ENCODE data around the gene SPTAN1. TPM values are rescaled to one million over a fixed set of nuclear protein-coding genes. Genes with fewer than 3 reads are reported as not detected.

Gene SPTAN1
- total and polyA plus RNA-seq, 2 experiments from 2014 or later = 108 to 195 TPM

GRCh38 chr9:128640603-128641002 is 88.2 kb downstream of the SPTAN1 start:
- Histone ChIP-seq H3K4me3 (no peak overlapping the region), H3K27ac (ENCODE audit: low read depth) (no peak overlapping the region), H3K4me1 (ENCODE audit: insufficient read depth) (0 out of 2 replicates have a peak, but pooled peaks cover 6% of the 10 kb centered on the region), H3K4me2 (no peak overlapping the region), H3K79me2 (replicated peaks; ENCODE audit: insufficient read depth) (no peaks in the 10 kb centered on the region), H3K27me3 (ENCODE audit: insufficient read depth) (no peaks in the 10 kb centered on the region), H3K36me3 (ENCODE audit: insufficient read depth) (0 out of 2 replicates have a peak, but pooled peaks cover 3% of the 10 kb centered on the region), H3K9me2 (ENCODE audit: insufficient read depth) (no peaks in the 10 kb centered on the region), H2AFZ (no peak overlapping the region), H3F3A (replicated peaks; ENCODE audit: low read depth) (no peaks in the 10 kb centered on the region; the same call in 1 of the 2 replicates), H4K20me1 (replicated peaks; ENCODE audit: insufficient read depth) (no peaks in the 10 kb centered on the region; the same call in 1 of the 2 replicates)
- DNase-seq (ENCODE audit: low spot score) = no peak
- Mint-ChIP-seq H3K9me3 (no peaks in the 10 kb centered on the region; the same call in 2 of the 3 replicates), H3K4me3 (no peak overlapping the region), H3K4me1 (peaks cover 8% of the 10 kb centered on the region), H3K36me3 (ENCODE audit: low read depth) (peaks cover 21% of the 10 kb centered on the region; the same call in 2 of the 3 replicates), H3K27me3 (ENCODE audit: insufficient read depth, low read depth, poor library complexity) (peaks cover 6% of the 10 kb centered on the region), H3K27ac (no peak overlapping the region)
- ATAC-seq = no peak
- no peak for TF ChIP-seq CTCF (conservative IDR thresholded peaks at IDR 0.05; ENCODE audit: low read depth in 2 of 2)
- TF ChIP-seq ETS1 (IDR thresholded peaks at IDR 0.05) = no peak
- no peak for TF ChIP-seq ZNF462 (CRISPR knock-in tag; IDR thresholded peaks at IDR 0.05)
- no peak for TF ChIP-seq ZNF114 (CRISPR knock-in tag; IDR thresholded peaks at IDR 0.05)
- TF ChIP-seq ZNF331 (CRISPR knock-in tag; IDR thresholded peaks at IDR 0.05; ENCODE audit: low read depth) = no peak
- TF ChIP-seq JUNB (IDR thresholded peaks at IDR 0.05; ENCODE audit: unreplicated experiment) = no peak
- TF ChIP-seq STAT1 (IDR thresholded peaks at IDR 0.05; ENCODE audit: unreplicated experiment) = no peak
- no peak for TF ChIP-seq POLR2AphosphoS5 (IDR thresholded peaks at IDR 0.05; ENCODE audit: low read depth)
- TF ChIP-seq CREB1 (CRISPR knock-in tag; IDR thresholded peaks at IDR 0.05; ENCODE audit: low read depth) = no peak
- TF ChIP-seq NANOG (IDR thresholded peaks at IDR 0.05; ENCODE audit: borderline replicate concordance) = no peak
- no peak for TF ChIP-seq EZH2 (IDR thresholded peaks at IDR 0.05; ENCODE audit: low read depth, unreplicated experiment)
- no peak for TF ChIP-seq REST (IDR thresholded peaks at IDR 0.05; ENCODE audit: unreplicated experiment)
- TF ChIP-seq EZH2phosphoT487 (IDR thresholded peaks at IDR 0.05; ENCODE audit: unreplicated experiment) = no peak
